ENCODE results near the gene TBX4.

The TBX4 gene

DNA sequence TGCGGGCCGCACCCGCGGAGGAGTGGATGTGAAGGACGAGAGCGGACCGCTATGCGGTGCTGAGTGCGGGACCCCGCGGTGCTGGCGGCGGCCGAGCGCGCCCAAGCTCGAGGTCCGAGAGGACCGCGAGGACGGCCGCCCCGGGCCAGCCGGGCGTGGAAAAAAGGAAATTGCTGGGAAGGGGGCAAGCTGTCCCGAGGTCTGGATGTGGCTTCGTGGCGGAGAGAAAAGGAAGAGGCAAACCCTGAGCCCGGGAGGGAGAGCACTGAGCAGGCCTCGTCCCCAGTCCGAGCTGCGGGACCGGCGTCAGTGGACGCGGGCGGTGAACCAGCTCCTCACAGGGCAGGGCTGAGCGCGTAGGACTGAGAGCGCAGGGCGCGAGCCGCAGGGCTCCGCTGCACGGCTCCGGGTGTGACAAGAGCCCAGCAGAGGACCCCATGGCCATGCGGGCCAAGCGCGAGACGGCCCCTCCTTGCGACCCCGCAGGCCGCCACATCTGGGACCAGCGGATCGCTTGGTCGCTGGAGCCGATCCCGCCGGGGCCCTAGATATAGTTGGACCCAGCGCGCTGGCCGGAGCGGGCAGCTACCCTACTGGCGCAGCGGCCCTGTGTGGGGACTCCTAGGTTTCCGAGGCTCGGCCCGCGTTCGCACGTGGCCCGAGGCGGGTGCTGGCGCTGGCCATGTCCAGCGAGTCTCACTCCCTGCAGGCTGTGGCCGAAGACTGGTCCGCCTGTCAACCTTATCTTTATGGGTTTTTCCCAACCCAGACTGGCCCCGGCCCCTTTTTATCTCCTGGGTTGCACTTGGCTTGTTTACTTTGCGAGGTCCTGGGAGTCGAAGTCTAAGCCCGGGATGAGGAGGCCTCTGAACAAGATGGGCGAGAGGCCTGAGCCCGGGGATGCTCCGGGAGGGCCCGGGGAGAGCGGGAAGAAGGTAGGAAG, 2.4 kb downstream of the TBX4 start:
- ATAC-seq (ENCODE audit: low read depth) (no peak), DNase-seq (ENCODE audit: low spot score) (no peak)
- no peaks in the 10 kb centered on the region for H3K4me1 ChIP-seq (ENCODE audit: insufficient read depth, poor library complexity, severe bottlenecking)
- TF ChIP-seq, protein P1, sequence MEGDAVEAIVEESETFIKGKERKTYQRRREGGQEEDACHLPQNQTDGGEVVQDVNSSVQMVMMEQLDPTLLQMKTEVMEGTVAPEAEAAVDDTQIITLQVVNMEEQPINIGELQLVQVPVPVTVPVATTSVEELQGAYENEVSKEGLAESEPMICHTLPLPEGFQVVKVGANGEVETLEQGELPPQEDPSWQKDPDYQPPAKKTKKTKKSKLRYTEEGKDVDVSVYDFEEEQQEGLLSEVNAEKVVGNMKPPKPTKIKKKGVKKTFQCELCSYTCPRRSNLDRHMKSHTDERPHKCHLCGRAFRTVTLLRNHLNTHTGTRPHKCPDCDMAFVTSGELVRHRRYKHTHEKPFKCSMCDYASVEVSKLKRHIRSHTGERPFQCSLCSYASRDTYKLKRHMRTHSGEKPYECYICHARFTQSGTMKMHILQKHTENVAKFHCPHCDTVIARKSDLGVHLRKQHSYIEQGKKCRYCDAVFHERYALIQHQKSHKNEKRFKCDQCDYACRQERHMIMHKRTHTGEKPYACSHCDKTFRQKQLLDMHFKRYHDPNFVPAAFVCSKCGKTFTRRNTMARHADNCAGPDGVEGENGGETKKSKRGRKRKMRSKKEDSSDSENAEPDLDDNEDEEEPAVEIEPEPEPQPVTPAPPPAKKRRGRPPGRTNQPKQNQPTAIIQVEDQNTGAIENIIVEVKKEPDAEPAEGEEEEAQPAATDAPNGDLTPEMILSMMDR (IDR thresholded peaks at IDR 0.05; ENCODE audit: poor library complexity, severe bottlenecking), result no peak
- H3K36me3 ChIP-seq (ENCODE audit: low read depth), result no peaks in the 10 kb centered on the region
- no peaks in the 10 kb centered on the region for H3K9me3 ChIP-seq (ENCODE audit: severe bottlenecking)
- peaks cover 11% of the 10 kb centered on the region for H3K27me3 ChIP-seq (ENCODE audit: insufficient read depth, poor library complexity, severe bottlenecking)
- H3K4me3 ChIP-seq (ENCODE audit: severe bottlenecking), result no peak overlapping the region
- H3K27ac ChIP-seq (ENCODE audit: poor library complexity, severe bottlenecking), result no peak overlapping the region

DNA sequence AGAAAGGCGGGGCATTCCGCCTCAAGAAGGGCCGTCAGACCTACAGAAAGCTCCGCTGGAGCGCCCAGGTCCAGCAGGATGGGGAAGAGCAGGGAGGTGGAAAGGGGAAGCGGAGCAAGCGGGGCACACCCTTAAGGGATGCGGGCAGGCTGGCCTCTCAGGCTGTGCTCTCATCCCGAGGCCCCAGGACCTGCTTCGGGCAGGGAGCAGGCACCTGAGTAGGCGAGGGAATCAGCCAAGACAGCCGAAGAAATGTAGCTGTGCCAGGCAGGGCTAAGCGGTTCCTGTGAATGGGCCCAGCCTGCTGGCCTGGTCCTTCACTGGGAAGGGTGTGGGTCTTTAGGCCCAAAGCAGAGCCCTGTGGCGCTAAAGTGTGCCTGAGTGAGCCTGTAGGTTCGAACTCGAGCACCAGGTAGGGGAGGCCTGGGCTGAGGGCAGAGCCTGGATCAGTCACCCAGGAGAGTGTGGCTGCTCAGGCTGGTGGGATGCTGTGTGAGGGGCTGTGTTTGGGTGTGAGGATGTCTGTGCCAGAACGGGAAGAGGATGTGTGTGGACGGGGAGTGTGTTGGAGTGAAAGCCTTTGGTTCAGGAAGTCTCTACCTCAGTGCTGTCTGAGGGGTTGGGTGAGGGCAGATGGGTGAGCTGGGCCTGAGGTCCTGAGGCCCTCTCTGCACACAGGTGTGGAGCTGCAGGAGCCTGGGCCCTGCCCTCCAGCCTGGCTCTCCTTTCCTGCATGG, 3.3 kb downstream of the TBX4 start:
- TF ChIP-seq, protein P1 (IDR thresholded peaks at IDR 0.05; ENCODE audit: poor library complexity, severe bottlenecking), result no peak
- no peaks in the 10 kb centered on the region for H3K36me3 ChIP-seq (ENCODE audit: low read depth)
- H3K4me3 ChIP-seq (ENCODE audit: severe bottlenecking), result no peak overlapping the region
- H3K27me3 ChIP-seq (ENCODE audit: insufficient read depth, poor library complexity, severe bottlenecking), result peaks cover 11% of the 10 kb centered on the region
- peak; percentile 29; the same call in 1 of the 3 replicates for ATAC-seq (ENCODE audit: low read depth)
- no peaks in the 10 kb centered on the region for H3K9me3 ChIP-seq (ENCODE audit: severe bottlenecking)
- H3K4me1 ChIP-seq (ENCODE audit: insufficient read depth, poor library complexity, severe bottlenecking), result no peaks in the 10 kb centered on the region
- H3K27ac ChIP-seq (ENCODE audit: poor library complexity, severe bottlenecking), result no peak overlapping the region
- DNase-seq (ENCODE audit: low spot score), result no peak

GRCh38 chr17:61456061-61456681, 3.9 kb downstream of the TBX4 start:
- Histone ChIP-seq H3K27me3 (ENCODE audit: insufficient read depth, poor library complexity, severe bottlenecking) (peaks cover 11% of the 10 kb centered on the region), H3K4me1 (ENCODE audit: insufficient read depth, poor library complexity, severe bottlenecking) (no peaks in the 10 kb centered on the region), H3K9me3 (ENCODE audit: severe bottlenecking) (no peaks in the 10 kb centered on the region), H3K36me3 (ENCODE audit: low read depth) (no peaks in the 10 kb centered on the region), H3K4me3 (ENCODE audit: severe bottlenecking) (no peak overlapping the region), H3K27ac (ENCODE audit: poor library complexity, severe bottlenecking) (no peak overlapping the region)
- ATAC-seq (ENCODE audit: low read depth) (no peak), DNase-seq (ENCODE audit: low spot score) (no peak)
- TF ChIP-seq, protein P1 (IDR thresholded peaks at IDR 0.05; ENCODE audit: poor library complexity, severe bottlenecking), result no peak

DNA sequence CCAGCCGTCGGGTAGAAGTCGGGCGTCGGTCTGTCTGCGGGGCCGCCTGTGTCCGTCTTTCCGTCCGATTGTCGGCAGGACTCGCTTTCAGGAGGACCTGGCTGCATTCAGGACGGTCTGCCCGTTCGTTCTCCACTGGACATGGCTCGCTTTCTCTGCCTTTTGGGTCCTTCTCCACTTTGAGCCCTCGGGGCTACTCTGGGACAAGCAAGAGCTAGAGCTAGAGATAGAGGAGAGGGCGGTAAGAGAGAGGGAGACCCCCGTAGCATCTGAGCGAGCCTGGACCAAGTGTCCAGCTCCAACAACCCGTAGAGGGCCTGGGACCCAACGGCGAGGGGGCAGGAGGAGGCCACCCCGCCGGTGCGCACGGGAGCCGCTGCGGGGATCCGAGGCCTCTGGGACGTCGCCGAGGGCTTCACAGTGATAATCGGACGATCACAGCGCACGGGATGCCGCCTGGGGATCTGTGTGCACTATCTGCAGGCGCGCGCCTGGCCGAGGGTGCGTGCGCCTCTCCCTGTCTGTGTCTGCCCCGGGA, 4.5 kb downstream of the TBX4 start:
- no peaks in the 10 kb centered on the region for H3K36me3 ChIP-seq (ENCODE audit: low read depth)
- TF ChIP-seq, protein P1 (IDR thresholded peaks at IDR 0.05; ENCODE audit: poor library complexity, severe bottlenecking), result no peak
- H3K27me3 ChIP-seq (ENCODE audit: insufficient read depth, poor library complexity, severe bottlenecking), result peaks cover 12% of the 10 kb centered on the region
- no peaks in the 10 kb centered on the region for H3K4me1 ChIP-seq (ENCODE audit: insufficient read depth, poor library complexity, severe bottlenecking)
- no peaks in the 10 kb centered on the region for H3K9me3 ChIP-seq (ENCODE audit: severe bottlenecking)
- no peak for ATAC-seq (ENCODE audit: low read depth)
- no peak for DNase-seq (ENCODE audit: low spot score)
- H3K27ac ChIP-seq (ENCODE audit: poor library complexity, severe bottlenecking), result no peak overlapping the region
- no peak overlapping the region for H3K4me3 ChIP-seq (ENCODE audit: severe bottlenecking)

Measured in RWPE2 (cell line).